Lung (tissue), 12 donors: ENCODE data around the gene TIMP4. TPM values are rescaled to one million over a fixed set of nuclear protein-coding genes. Genes with fewer than 3 reads are reported as not detected.

Experiments
- ATAC-seq: fragments of 200-7000 bp; cut with Tn5 transposase; one replicate; pipeline ENCODE4 v1.9.1; 2020; ENCODE audit warnings: moderate number of reproducible peaks; ENCODE audit not compliant: insufficient read depth, low FRiP score
- DNase-seq, 3 donors: peaks; one replicate each; pipeline ENCODE4 v3.0.0-alpha.2; 2013 to 2017
- H3K27ac ChIP-seq, 2 donors: one replicate each; pipeline ENCODE4 v1.5.1; 2013; ENCODE audit warnings: mild to moderate bottlenecking in 2 of 2, moderate library complexity in 2 of 2, control low read depth in 1 of 2, inconsistent platforms in 1 of 2, low read depth in 1 of 2, low read length in 1 of 2
- H3K27me3 ChIP-seq, 3 donors: one replicate each; pipeline ENCODE4 v1.5.1; 2013; ENCODE audit warnings: low read length in 2 of 3; ENCODE audit not compliant: control insufficient read depth in 3 of 3, insufficient read depth in 3 of 3
- H3K36me3 ChIP-seq, 4 donors: one replicate each; pipeline ENCODE4 v1.5.1; 2013; ENCODE audit warnings: low read length in 4 of 4, mild to moderate bottlenecking in 1 of 4, moderate library complexity in 1 of 4; ENCODE audit not compliant: control insufficient read depth in 4 of 4, insufficient read depth in 4 of 4
- H3K4me1 ChIP-seq, 5 donors: one replicate each; pipeline ENCODE4 v1.5.1; 2013; ENCODE audit warnings: low read length in 5 of 5, mild to moderate bottlenecking in 2 of 5, moderate library complexity in 1 of 5; ENCODE audit not compliant: control insufficient read depth in 5 of 5, insufficient read depth in 5 of 5
- H3K4me3 ChIP-seq: one replicate; pipeline ENCODE4 v1.5.1; 2013; ENCODE audit warnings: mild to moderate bottlenecking, control low read depth, moderate library complexity
- H3K9ac ChIP-seq, 2 donors: one replicate each; pipeline ENCODE4 v1.5.1; 2013; ENCODE audit warnings: low read length in 2 of 2, control low read depth in 1 of 2; ENCODE audit not compliant: insufficient read depth in 1 of 2
- H3K9me3 ChIP-seq, 4 donors: one replicate each; pipeline ENCODE4 v1.5.1; 2013; ENCODE audit warnings: low read length in 3 of 4, mild to moderate bottlenecking in 1 of 4, moderate library complexity in 1 of 4; ENCODE audit not compliant: control insufficient read depth in 4 of 4, insufficient read depth in 3 of 4
- WGBS, 2 donors: extraction: QIAGEN DNeasy Blood & Tissue Kit; methylation state at CpG; one replicate each; pipeline ENCODE4 v1.1.7; 2013; 5-methylcytosine and 5-hydroxymethylcytosine counted together
- polyA plus RNA-seq, 2 donors: library from polyadenylated mRNA; stranded (reverse); fragments of 200-250 nt; gene quantifications; one replicate each; pipeline ENCODE4 v1.2.1, GENCODE V29; 2013
- total RNA-seq, 2 donors: library from RNA; depleted of rRNA in 1 of 2; stranded (reverse); fragments of >200 nt in 1 of 2; gene quantifications; one replicate each; pipeline ENCODE4 v1.2.1, GENCODE V29; 2014 to 2021
- TF ChIP-seq, protein P1 (sequence below): IDR thresholded peaks from 2 replicates; pipeline ENCODE4 v1.5.1; 2012; ENCODE audit warnings: mild to moderate bottlenecking; ENCODE audit errors: control extremely low read depth, extremely low read depth
- donor health status: control.
- donor health status: control.
- donor health status: Bipolar disorder and iron deficiency.
- donor health status: healthy.
- donor health status: DM: yes; HTN: yes; CAD: no.

TIMP4 gene
- total and polyA plus RNA-seq, 4 donors: 0.48 to 22.2 (median 9.3) TPM

DNA sequence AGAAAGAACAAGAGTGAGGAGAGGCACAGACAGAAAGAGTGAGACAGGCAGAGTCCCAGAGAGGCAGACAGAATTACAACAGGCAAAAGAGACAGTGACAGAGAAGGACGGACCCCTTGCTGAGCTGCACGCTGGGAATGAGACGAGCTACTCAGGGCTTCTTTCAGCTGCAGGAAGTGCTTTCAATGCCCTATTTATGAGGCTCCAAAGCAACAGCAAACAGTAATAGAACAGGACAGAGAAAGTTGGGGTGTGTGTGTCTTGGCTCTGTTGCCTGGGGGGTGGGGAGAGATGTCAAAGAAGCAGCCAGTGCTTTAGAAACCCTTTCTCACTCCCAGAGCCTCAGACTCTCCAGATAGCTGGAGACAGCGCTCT, 502 bp upstream of the TIMP4 start:
- ATAC-seq: no peak

DNA sequence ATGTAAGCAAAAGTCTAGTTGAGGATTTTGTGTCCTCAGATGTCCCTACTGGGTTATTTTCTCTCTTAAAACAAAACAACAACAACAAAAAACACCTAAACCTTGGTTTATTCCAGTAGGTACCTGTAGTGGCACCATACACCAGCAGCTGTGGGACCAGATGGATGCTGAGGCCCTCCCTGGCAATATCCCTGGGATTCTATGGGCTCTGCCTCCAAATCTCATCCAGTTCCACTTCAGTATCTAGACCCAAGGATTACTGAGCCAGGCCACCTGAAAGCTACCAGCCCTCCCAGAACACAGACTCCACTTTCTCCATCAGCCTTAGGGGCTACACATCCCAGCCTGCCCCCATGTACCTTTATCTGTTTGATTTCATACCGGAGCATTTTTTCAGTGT, 1.7 kb downstream of the TIMP4 start:
- H3K4me3 ChIP-seq: no peak overlapping the region
- no peaks in the 10 kb centered on the region for H3K27me3 ChIP-seq
- DNase-seq (no peak), ATAC-seq (no peak)
- H3K9me3 ChIP-seq: no peaks in the 10 kb centered on the region
- H3K4me1 ChIP-seq: peaks cover 0 to 14% (median 4%) of the 10 kb centered on the region in 5 donors
- WGBS, 2 donors: 95 to 96% methylated on average over 1 of the region's 1 CpG
- H3K36me3 ChIP-seq: no peaks in the 10 kb centered on the region
- no peak overlapping the region for H3K27ac ChIP-seq
- TF ChIP-seq, protein P1, sequence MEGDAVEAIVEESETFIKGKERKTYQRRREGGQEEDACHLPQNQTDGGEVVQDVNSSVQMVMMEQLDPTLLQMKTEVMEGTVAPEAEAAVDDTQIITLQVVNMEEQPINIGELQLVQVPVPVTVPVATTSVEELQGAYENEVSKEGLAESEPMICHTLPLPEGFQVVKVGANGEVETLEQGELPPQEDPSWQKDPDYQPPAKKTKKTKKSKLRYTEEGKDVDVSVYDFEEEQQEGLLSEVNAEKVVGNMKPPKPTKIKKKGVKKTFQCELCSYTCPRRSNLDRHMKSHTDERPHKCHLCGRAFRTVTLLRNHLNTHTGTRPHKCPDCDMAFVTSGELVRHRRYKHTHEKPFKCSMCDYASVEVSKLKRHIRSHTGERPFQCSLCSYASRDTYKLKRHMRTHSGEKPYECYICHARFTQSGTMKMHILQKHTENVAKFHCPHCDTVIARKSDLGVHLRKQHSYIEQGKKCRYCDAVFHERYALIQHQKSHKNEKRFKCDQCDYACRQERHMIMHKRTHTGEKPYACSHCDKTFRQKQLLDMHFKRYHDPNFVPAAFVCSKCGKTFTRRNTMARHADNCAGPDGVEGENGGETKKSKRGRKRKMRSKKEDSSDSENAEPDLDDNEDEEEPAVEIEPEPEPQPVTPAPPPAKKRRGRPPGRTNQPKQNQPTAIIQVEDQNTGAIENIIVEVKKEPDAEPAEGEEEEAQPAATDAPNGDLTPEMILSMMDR: no peak
- no peak overlapping the region for H3K9ac ChIP-seq

More for the DNA sequence above, 502 bp upstream of the TIMP4 start:
- 69 to 76% methylated on average over 4 of the region's 4 CpGs for WGBS, 2 donors
- TF ChIP-seq, protein P1: no peak
- Histone ChIP-seq H3K36me3 (no peaks in the 10 kb centered on the region), H3K9me3 (no peaks in the 10 kb centered on the region), H3K4me3 (no peak overlapping the region), H3K27me3 (no peaks in the 10 kb centered on the region), H3K9ac (no peak overlapping the region), H3K27ac (peak overlapping the region in 1 of 2 donors; percentile 76), H3K4me1 (peaks cover 0 to 14% (median 4%) of the 10 kb centered on the region in 5 donors)
- peak in 1 of 3 donors; percentile 41 for DNase-seq

GRCh38 chr3:12155828-12156227, 2.9 kb downstream of the TIMP4 start:
- Histone ChIP-seq H3K9ac (no peak overlapping the region), H3K36me3 (no peaks in the 10 kb centered on the region), H3K4me1 (peaks cover 0 to 14% (median 4%) of the 10 kb centered on the region in 5 donors), H3K27ac (no peak overlapping the region), H3K9me3 (no peaks in the 10 kb centered on the region), H3K27me3 (no peaks in the 10 kb centered on the region), H3K4me3 (no peak overlapping the region)
- WGBS, 2 donors: 86 to 92% methylated on average over 2 of the region's 2 CpGs
- ATAC-seq (peak; percentile 12), DNase-seq (no peak)
- TF ChIP-seq, protein P1: no peak

DNA sequence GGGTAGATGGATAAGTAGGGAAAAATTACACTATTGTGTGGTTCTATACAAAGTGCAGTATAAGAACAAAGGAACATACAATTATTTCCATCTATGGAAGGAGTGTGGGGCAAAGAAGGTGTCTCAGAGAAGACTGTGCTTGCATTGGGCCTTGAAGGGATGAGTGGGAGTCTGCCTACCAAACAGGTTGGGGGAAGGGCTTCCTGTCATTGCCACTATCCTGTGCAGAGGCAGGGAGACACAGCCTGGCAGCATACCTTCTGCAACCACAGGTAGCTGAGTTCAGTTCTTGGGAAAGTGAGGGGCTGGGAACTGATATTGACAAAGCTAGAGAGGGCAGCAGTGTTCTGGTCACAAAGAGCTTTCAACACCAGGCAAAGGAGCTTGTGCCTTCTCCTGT, 3.4 kb downstream of the TIMP4 start:
- no peaks in the 10 kb centered on the region for H3K9me3 ChIP-seq

More for the DNA sequence above, 3.4 kb downstream of the TIMP4 start:
- Histone ChIP-seq H3K4me1 (peaks cover 0 to 14% (median 4%) of the 10 kb centered on the region in 5 donors), H3K9ac (no peak overlapping the region), H3K27ac (no peak overlapping the region), H3K4me3 (no peak overlapping the region), H3K36me3 (no peaks in the 10 kb centered on the region), H3K27me3 (no peaks in the 10 kb centered on the region)
- DNase-seq: no peak
- ATAC-seq: no peak
- TF ChIP-seq, protein P1: no peak
